PC-9 (cell line): ENCODE data around the gene VWC2. TPM values are rescaled to one million over a fixed set of nuclear protein-coding genes. Genes with fewer than 3 reads are reported as not detected.

Experiments
- BruUV-seq: library from RNA; stranded (reverse); fragments of 400-500 nt; replicated peaks from 2 replicates; lab custom pipeline; 2021; lab: Mats Ljungman, UMichigan
- CTCF ChIA-PET: fragments of 300-600 bp; sonication (Branson Sonifier 250); formaldehyde crosslinking; loops from one replicate; lab custom pipeline; 2022; ENCODE audit warnings: antibody characterized with exemption; lab: Charles Lee
- POLR2A ChIA-PET: fragments of 300-600 bp; sonication (Branson Sonifier 250); formaldehyde crosslinking; loops from one replicate; lab custom pipeline; 2022; ENCODE audit warnings: antibody characterized with exemption; ENCODE audit not compliant: unreplicated experiment; lab: Charles Lee
- DNase-seq, 2 experiments: peaks; one replicate each; pipeline versions ENCODE4 v3.0.0 to v3.0.0-alpha.2; 2015 to 2022; ENCODE audit warnings: mixed read lengths in 1 of 2
- H2AFZ ChIP-seq: fragments of 200-600 bp; sonication (generic); 2 replicates; pipeline ENCODE4 v1.8.1; 2017; ENCODE audit warnings: antibody characterized with exemption
- H3F3A ChIP-seq: fragments of 200-600 bp; sonication (generic); 2 replicates; pipeline ENCODE4 v1.8.1; 2017; ENCODE audit warnings: antibody characterized with exemption, mild to moderate bottlenecking, low read depth; ENCODE audit not compliant: insufficient read depth
- H3K27ac ChIP-seq: fragments of 200-600 bp; sonication (generic); 2 replicates; pipeline ENCODE4 v1.6.1; 2016; ENCODE audit warnings: mixed run types
- H3K27me3 ChIP-seq: fragments of 200-600 bp; sonication (generic); 2 replicates; pipeline ENCODE4 v1.6.1; 2016; ENCODE audit warnings: low read depth, mixed run types; ENCODE audit not compliant: insufficient read depth
- H3K36me3 ChIP-seq: fragments of 200-600 bp; sonication (generic); 2 replicates; pipeline ENCODE4 v1.6.1; 2016; ENCODE audit warnings: low read depth, mixed run types
- H3K4me1 ChIP-seq: fragments of 200-600 bp; sonication (generic); replicated peaks from 2 replicates; pipeline ENCODE4 v1.6.1; 2016; ENCODE audit warnings: mixed run types; ENCODE audit not compliant: insufficient read depth
- H3K4me2 ChIP-seq: fragments of 200-600 bp; sonication (generic); 2 replicates; pipeline ENCODE4 v1.6.1; 2017; ENCODE audit warnings: mixed run types
- H3K4me3 ChIP-seq: fragments of 200-600 bp; sonication (generic); 2 replicates; pipeline ENCODE4 v1.6.1; 2016; ENCODE audit warnings: mixed run types
- H3K79me2 ChIP-seq: fragments of 200-600 bp; sonication (generic); 2 replicates; pipeline ENCODE4 v1.6.1; 2017; ENCODE audit warnings: low read depth, mixed run types
- H3K9me2 ChIP-seq: fragments of 200-600 bp; sonication (generic); 2 replicates; pipeline ENCODE4 v1.8.1; 2017; ENCODE audit warnings: mild to moderate bottlenecking; ENCODE audit not compliant: insufficient read depth
- H3K9me3 ChIP-seq: fragments of 200-600 bp; sonication (generic); 2 replicates; pipeline ENCODE4 v1.8.1; 2016; ENCODE audit warnings: low read depth; ENCODE audit not compliant: insufficient read depth
- H4K20me1 ChIP-seq: fragments of 200-600 bp; sonication (generic); 2 replicates; pipeline ENCODE4 v1.8.1; 2017; ENCODE audit not compliant: insufficient read depth
- EZH2 ChIP-seq: fragments of 200-600 bp; sonication (generic); IDR thresholded peaks from 2 replicates; pipeline ENCODE4 v1.8.0; 2017; ENCODE audit warnings: antibody characterized with exemption, low read depth
- intact Hi-C: fragments of 100-400 bp; cut with micrococcal nuclease; formaldehyde crosslinking; loops from one replicate; pipeline ENCODE4 v1.10.0; 2022; ENCODE audit not compliant: unreplicated experiment
- total RNA-seq: library from RNA; stranded (reverse); gene quantifications from 2 replicates; pipeline ENCODE4 v1.2.3, GENCODE V29; 2021
- TF ChIP-seq, protein P1 (sequence below): fragments of 200-600 bp; sonication (generic); conservative IDR thresholded peaks from 2 replicates; pipeline ENCODE4 v1.6.1; 2017; ENCODE audit warnings: mixed run types, antibody characterized with exemption, mild to moderate bottlenecking, moderate library complexity

The VWC2 gene
- total RNA-seq, 1 experiment from 2014 or later, result not detected

GRCh38 chr7:49772916-49773217 is 571 bp upstream of the VWC2 start:
- intact Hi-C loops, result no loop called here
- no peaks in the 10 kb centered on the region; the same call in 1 of the 2 replicates for H3K9me2 ChIP-seq
- no peaks in the 10 kb centered on the region; the same call in 1 of the 2 replicates for H3K27me3 ChIP-seq
- ChIA-PET CTCF (no interaction called here), POLR2A (no interaction called here)
- no peak overlapping the region for H3K4me3 ChIP-seq
- no peaks in the 10 kb centered on the region for H4K20me1 ChIP-seq
- H3K9me3 ChIP-seq, result no peaks in the 10 kb centered on the region
- H3K4me1 ChIP-seq, result no peaks in the 10 kb centered on the region
- no peak for TF ChIP-seq EZH2
- TF ChIP-seq, protein P1, sequence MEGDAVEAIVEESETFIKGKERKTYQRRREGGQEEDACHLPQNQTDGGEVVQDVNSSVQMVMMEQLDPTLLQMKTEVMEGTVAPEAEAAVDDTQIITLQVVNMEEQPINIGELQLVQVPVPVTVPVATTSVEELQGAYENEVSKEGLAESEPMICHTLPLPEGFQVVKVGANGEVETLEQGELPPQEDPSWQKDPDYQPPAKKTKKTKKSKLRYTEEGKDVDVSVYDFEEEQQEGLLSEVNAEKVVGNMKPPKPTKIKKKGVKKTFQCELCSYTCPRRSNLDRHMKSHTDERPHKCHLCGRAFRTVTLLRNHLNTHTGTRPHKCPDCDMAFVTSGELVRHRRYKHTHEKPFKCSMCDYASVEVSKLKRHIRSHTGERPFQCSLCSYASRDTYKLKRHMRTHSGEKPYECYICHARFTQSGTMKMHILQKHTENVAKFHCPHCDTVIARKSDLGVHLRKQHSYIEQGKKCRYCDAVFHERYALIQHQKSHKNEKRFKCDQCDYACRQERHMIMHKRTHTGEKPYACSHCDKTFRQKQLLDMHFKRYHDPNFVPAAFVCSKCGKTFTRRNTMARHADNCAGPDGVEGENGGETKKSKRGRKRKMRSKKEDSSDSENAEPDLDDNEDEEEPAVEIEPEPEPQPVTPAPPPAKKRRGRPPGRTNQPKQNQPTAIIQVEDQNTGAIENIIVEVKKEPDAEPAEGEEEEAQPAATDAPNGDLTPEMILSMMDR, result no peak
- BruUV-seq, result no TSS peak
- H2AFZ ChIP-seq, result no peak overlapping the region
- H3K4me2 ChIP-seq, result no peak overlapping the region
- no peaks in the 10 kb centered on the region for H3K79me2 ChIP-seq
- no peak for DNase-seq
- no peaks in the 10 kb centered on the region for H3F3A ChIP-seq
- no peak overlapping the region for H3K27ac ChIP-seq
- H3K36me3 ChIP-seq, result no peaks in the 10 kb centered on the region

- no peaks in the 10 kb centered on the region for H4K20me1 ChIP-seq
- no peak for TF ChIP-seq EZH2
- TF ChIP-seq, protein P1, result no peak
- H3K4me1 ChIP-seq, result no peaks in the 10 kb centered on the region
- intact Hi-C loops, result no loop called here
- CTCF ChIA-PET, result no interaction called here
- no peak for DNase-seq
- no peak overlapping the region for H3K4me2 ChIP-seq
- H3F3A ChIP-seq, result no peaks in the 10 kb centered on the region
- BruUV-seq, result no TSS peak
- H3K27ac ChIP-seq, result no peak overlapping the region
- H3K9me2 ChIP-seq, result no peaks in the 10 kb centered on the region; the same call in 1 of the 2 replicates
- H3K27me3 ChIP-seq, result no peaks in the 10 kb centered on the region; the same call in none of the 2 replicates
- no peaks in the 10 kb centered on the region for H3K79me2 ChIP-seq
- H3K4me3 ChIP-seq, result no peak overlapping the region
- POLR2A ChIA-PET, result no interaction called here
- no peaks in the 10 kb centered on the region for H3K9me3 ChIP-seq
- no peaks in the 10 kb centered on the region for H3K36me3 ChIP-seq
- no peak overlapping the region for H2AFZ ChIP-seq
These were observed 559 bp downstream of the VWC2 start for GRCh38 chr7:49773936-49774458.

DNA sequence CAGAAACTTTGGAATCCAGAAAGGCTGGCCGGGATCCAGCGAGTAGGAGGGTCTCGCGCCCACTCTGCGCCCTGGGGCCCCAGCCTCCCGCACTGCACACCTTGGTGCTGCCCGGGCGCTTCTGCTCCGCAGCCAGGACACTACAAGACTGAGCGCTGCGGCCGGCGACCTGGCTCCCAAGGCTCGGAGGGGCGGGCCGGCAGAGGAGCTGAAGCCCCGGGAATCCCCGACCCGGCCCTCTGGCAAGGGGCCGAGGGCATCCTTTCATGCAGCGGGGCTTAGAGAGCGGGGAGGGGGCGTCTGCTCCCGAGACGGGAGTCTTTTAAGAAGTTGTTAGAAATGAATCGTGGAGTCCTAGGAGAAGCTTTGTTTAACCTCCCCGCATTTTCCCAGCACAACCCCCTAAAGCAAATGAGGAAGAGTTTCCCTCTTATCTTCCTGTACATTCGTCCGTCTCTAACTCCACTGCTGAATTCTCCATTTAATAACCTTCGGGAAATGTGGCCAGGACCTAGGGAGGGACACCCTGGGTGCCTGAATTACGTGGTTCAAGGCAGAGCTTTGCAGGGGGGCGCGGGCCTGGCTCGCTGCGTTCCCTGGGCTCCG is 1.1 kb downstream of the VWC2 start:
- H3K4me2 ChIP-seq, result no peak overlapping the region
- CTCF ChIA-PET, result no interaction called here

More for the DNA sequence above, 1.1 kb downstream of the VWC2 start:
- Histone ChIP-seq H3K27me3 (no peaks in the 10 kb centered on the region; the same call in none of the 2 replicates), H4K20me1 (no peaks in the 10 kb centered on the region), H3K27ac (no peak overlapping the region), H2AFZ (no peak overlapping the region), H3K36me3 (no peaks in the 10 kb centered on the region), H3K9me2 (no peaks in the 10 kb centered on the region; the same call in 1 of the 2 replicates), H3K4me3 (no peak overlapping the region), H3K9me3 (no peaks in the 10 kb centered on the region), H3F3A (no peaks in the 10 kb centered on the region), H3K4me1 (no peaks in the 10 kb centered on the region), H3K79me2 (no peaks in the 10 kb centered on the region)
- no peak for TF ChIP-seq EZH2
- TF ChIP-seq, protein P1, result no peak
- BruUV-seq, result no TSS peak
- DNase-seq, result no peak
- intact Hi-C loops, result no loop called here
- POLR2A ChIA-PET, result no interaction called here
